GM12878 (cell line): ENCODE results near the gene ADAMTSL1. TPM values are rescaled to one million over a fixed set of nuclear protein-coding genes. Genes with fewer than 3 reads are reported as not detected.

Source experiments
- ATAC-seq: fragments of 200-7000 bp; cut with Tn5 transposase; 3 replicates; pipeline ENCODE4 v1.9.1; 2020; ENCODE audit warnings: mild to moderate bottlenecking, moderate library complexity
- BruUV-seq: library from RNA; stranded (reverse); fragments of 400-500 nt; replicated peaks from 2 replicates; lab custom pipeline; 2021; lab: Mats Ljungman, UMichigan
- CTCF ChIA-PET: fragments of 300-600 bp; sonication (Branson Sonifier 250); formaldehyde crosslinking; extraction: SDS; loops from one replicate; lab custom pipeline; 2021; ENCODE audit warnings: inconsistent platforms; lab: Yijun Ruan, JAX
- POLR2A ChIA-PET: fragments of 350-600 bp; formaldehyde crosslinking; extraction: SDS; loops from one replicate; lab custom pipeline; 2021; ENCODE audit warnings: inconsistent platforms; lab: Charles Lee
- RAD21 ChIA-PET: fragments of 300-600 bp; sonication (Branson Sonifier 250); formaldehyde crosslinking; loops from one replicate; lab custom pipeline; 2023; ENCODE audit warnings: antibody characterized with exemption; ENCODE audit not compliant: unreplicated experiment; lab: Charles Lee
- SMC1A ChIA-PET: fragments of 300-600 bp; sonication (Branson Sonifier 250); formaldehyde crosslinking; loops from one replicate; lab custom pipeline; 2023; ENCODE audit not compliant: unreplicated experiment, uncharacterized antibody; lab: Charles Lee
- DNase-seq: peaks from one replicate; pipeline ENCODE4 v3.0.0-alpha.2; 2011; ENCODE audit warnings: low read depth, low spot score
- FAIRE-seq: peaks from 3 replicates; lab custom pipeline; 2011; peaks lifted over from hg19 to GRCh38; lab: Jason Lieb, UNC
- H2AFZ ChIP-seq: 2 replicates; pipeline ENCODE4 v1.6.0; 2011; ENCODE audit warnings: low read depth, low read length, control low read depth; ENCODE audit not compliant: control insufficient read depth
- H3K27ac ChIP-seq: 2 replicates; pipeline ENCODE4 v1.5.1; 2011; ENCODE audit warnings: control low read depth; ENCODE audit not compliant: control insufficient read depth, insufficient read depth
- H3K27me3 ChIP-seq, 2 experiments: replicated peaks in 1 of 2; 2 replicates each; pipeline versions ENCODE4 v1.6.0 to v1.6.1; 2011; ENCODE audit warnings: low read length in 1 of 2; ENCODE audit not compliant: control insufficient read depth in 2 of 2, insufficient read depth in 2 of 2
- H3K36me3 ChIP-seq, 2 experiments: 2 replicates each; pipeline ENCODE4 v1.5.1; 2011; ENCODE audit warnings: low read length in 1 of 2; ENCODE audit not compliant: control insufficient read depth in 2 of 2, insufficient read depth in 2 of 2
- H3K4me1 ChIP-seq: 2 replicates; pipeline ENCODE4 v1.6.1; 2011; ENCODE audit warnings: mild to moderate bottlenecking, low read length, moderate library complexity, mixed read lengths; ENCODE audit not compliant: control insufficient read depth, insufficient read depth
- H3K4me2 ChIP-seq: 2 replicates; pipeline ENCODE4 v1.6.0; 2011; ENCODE audit warnings: control low read depth; ENCODE audit not compliant: control insufficient read depth, insufficient read depth
- H3K4me3 ChIP-seq: fragments of 200-600 bp; sonication (generic); 2 replicates; pipeline ENCODE4 v1.5.1; 2016
- H3K79me2 ChIP-seq: 2 replicates; pipeline ENCODE4 v1.6.0; 2011; ENCODE audit warnings: low read length; ENCODE audit not compliant: control insufficient read depth, insufficient read depth
- H3K9ac ChIP-seq: 2 replicates; pipeline ENCODE4 v1.8.0; 2011; ENCODE audit warnings: low read length, control low read depth, mixed read lengths; ENCODE audit not compliant: control insufficient read depth, insufficient read depth
- H3K9me3 ChIP-seq: replicated peaks from 3 replicates; pipeline ENCODE4 v1.5.1; 2011; ENCODE audit warnings: mild to moderate bottlenecking, low read length; ENCODE audit not compliant: control insufficient read depth, insufficient read depth
- H4K20me1 ChIP-seq: 2 replicates; pipeline ENCODE4 v1.6.0; 2011; ENCODE audit not compliant: control insufficient read depth, insufficient read depth
- CREB1 ChIP-seq: IDR thresholded peaks from 2 replicates; pipeline ENCODE4 v1.6.1; 2012; ENCODE audit warnings: low read depth, mild to moderate bottlenecking, inconsistent platforms
- ETV6 ChIP-seq, 2 experiments: fragments of 450-650 bp in 1 of 2; IDR thresholded peaks in 1 of 2; conservative IDR thresholded peaks in 1 of 2; 2 replicates each; pipeline ENCODE4 v1.6.1; 2014; ENCODE audit warnings: antibody characterized with exemption in 1 of 2, borderline replicate concordance in 1 of 2, low read depth in 1 of 2, mild to moderate bottlenecking in 1 of 2, moderate library complexity in 1 of 2
- GABPA ChIP-seq: IDR thresholded peaks from 2 replicates; pipeline ENCODE4 v1.6.1; 2014; ENCODE audit warnings: antibody characterized with exemption, low read depth, mild to moderate bottlenecking, inconsistent platforms
- RB1 ChIP-seq: fragments of 450-650 bp; formaldehyde crosslinking; IDR thresholded peaks from 2 replicates; pipeline ENCODE4 v1.6.1; 2017; ENCODE audit warnings: mild to moderate bottlenecking, borderline replicate concordance
- SKIL ChIP-seq: fragments of 450-650 bp; IDR thresholded peaks from 2 replicates; pipeline ENCODE4 v1.6.1; 2017; ENCODE audit warnings: mild to moderate bottlenecking, low read depth, inconsistent platforms; ENCODE audit not compliant: poor library complexity, severe bottlenecking
- SMARCA5 ChIP-seq: fragments of 450-650 bp; IDR thresholded peaks from 2 replicates; pipeline ENCODE4 v1.6.1; 2017; ENCODE audit warnings: mild to moderate bottlenecking
- SP1 ChIP-seq: IDR thresholded peaks from one replicate; pipeline ENCODE4 v1.6.1; 2011; ENCODE audit warnings: low read depth, low read length
- ZBTB33 ChIP-seq: fragments of 450-650 bp; IDR thresholded peaks from 2 replicates; pipeline ENCODE4 v1.6.1; 2017; ENCODE audit warnings: mild to moderate bottlenecking
- WGBS: methylation state at CpG from one replicate; pipeline ENCODE4 v1.1.6; 2016; ENCODE audit warnings: low lambda C conversion rate; ENCODE audit not compliant: insufficient replicate concordance, insufficient coverage; ENCODE audit errors: missing lambda C conversion rate; 5-methylcytosine and 5-hydroxymethylcytosine counted together
- in situ Hi-C: fragments of 300-500 bp; cut with MboI; formaldehyde crosslinking; loops from 9 replicates; pipeline ENCODE4 v1.14.3; 2018; ENCODE audit warnings: mixed read lengths
- intact Hi-C: fragments of 100-400 bp; cut with micrococcal nuclease; formaldehyde crosslinking; loops from one replicate; pipeline ENCODE4 v1.14.2; 2022; ENCODE audit not compliant: unreplicated experiment
- polyA plus RNA-seq, 11 experiments: library from polyadenylated mRNA; depleted of rRNA in 4 of 11; unstranded in 6 of 11; stranded (reverse) in 5 of 11; fragments of >200 nt; fragmentation: Nextera tagmentation in 4 of 11; fragmentation: Illumina TruSeq in 1 of 11; extraction: Ambion mirVana in 4 of 11; extraction: Trizol in 1 of 11; gene quantifications; 1 replicate in 1 of 11; 2 replicates in 10 of 11; pipeline versions ENCODE4 v1.2.1 to v1.2.3, GENCODE V29; 2011 to 2016; ENCODE audit warnings: inconsistent platforms in 2 of 11, missing spikeins in 2 of 11, low read depth in 1 of 11
- total RNA-seq, 4 experiments: library from RNA; depleted of rRNA in 3 of 4; stranded (reverse); fragments of >200 nt in 3 of 4; fragmentation: Illumina TruSeq in 1 of 4; extraction: Trizol in 1 of 4; gene quantifications; 2 replicates each; pipeline versions ENCODE4 v1.2.1 to v1.2.3, GENCODE V29; 2013 to 2021
- TF ChIP-seq, protein P1 (sequence below): fragments of 450-650 bp; IDR thresholded peaks from 2 replicates; pipeline ENCODE4 v1.6.1; 2016; ENCODE audit warnings: mild to moderate bottlenecking

The ADAMTSL1 gene
- total and polyA plus RNA-seq, 10 of the 15 experiments (the other 5 are each of a cell fraction or from before 2014, with no cell fraction given), result 0.01 to 0.10 (median 0.07) TPM; not detected in 6

DNA sequence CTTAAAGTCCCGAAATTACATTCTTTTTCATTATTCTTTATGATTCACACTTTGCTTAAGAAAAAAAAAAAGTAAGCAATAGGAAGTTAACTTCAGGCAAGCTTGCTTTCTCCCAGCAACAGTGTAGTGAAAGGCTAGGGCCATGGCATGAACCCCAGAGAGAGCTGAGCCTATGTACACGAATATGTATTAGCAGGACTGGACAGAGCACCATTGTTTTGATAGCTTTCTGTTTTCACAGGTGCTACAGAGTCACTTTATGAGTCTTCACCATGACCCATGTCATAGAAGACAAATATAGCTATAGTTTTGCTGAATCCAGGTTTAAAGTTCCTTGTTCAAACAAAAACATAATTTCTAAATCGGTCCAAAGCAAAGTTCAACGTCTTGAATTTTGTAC lies 199.2 kb downstream of the ADAMTSL1 start (continued):
- TF ChIP-seq, protein P1, sequence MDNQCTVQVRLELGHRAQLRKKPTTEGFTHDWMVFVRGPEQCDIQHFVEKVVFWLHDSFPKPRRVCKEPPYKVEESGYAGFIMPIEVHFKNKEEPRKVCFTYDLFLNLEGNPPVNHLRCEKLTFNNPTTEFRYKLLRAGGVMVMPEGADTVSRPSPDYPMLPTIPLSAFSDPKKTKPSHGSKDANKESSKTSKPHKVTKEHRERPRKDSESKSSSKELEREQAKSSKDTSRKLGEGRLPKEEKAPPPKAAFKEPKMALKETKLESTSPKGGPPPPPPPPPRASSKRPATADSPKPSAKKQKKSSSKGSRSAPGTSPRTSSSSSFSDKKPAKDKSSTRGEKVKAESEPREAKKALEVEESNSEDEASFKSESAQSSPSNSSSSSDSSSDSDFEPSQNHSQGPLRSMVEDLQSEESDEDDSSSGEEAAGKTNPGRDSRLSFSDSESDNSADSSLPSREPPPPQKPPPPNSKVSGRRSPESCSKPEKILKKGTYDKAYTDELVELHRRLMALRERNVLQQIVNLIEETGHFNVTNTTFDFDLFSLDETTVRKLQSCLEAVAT, result no peak

DNA sequence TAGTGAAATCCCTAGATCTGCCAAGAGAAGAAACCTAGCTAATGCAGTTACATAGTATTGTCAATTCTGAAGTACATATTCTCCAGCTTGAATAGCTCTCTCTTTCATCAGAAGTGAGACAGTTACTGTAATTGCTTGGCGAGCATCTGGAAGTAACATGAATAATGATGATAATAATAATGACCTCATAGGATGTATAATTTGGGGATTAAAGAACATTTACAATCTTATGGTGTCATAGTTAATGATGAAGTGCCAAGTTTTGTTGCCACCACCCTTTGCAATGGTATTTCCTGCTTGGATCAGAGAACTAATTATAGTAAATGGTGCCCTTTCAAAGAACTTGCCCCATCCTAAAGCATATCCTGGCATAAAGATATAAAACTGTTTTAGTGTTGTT lies 201.4 kb downstream of the ADAMTSL1 start:
- no TSS peak for BruUV-seq
- CTCF ChIA-PET, result interaction anchor here (0.6 kb wide), 1 partner anchor 116 kb away, joined by 3 read pairs; no protein-coding TSS in a partner anchor
- ATAC-seq (no peak), FAIRE-seq (no peak), DNase-seq (no peak)
- Histone ChIP-seq H3K9ac (no peak overlapping the region), H3K79me2 (no peaks in the 10 kb centered on the region), H2AFZ (no peak overlapping the region), H3K4me1 (no peaks in the 10 kb centered on the region), H4K20me1 (no peaks in the 10 kb centered on the region), H3K4me3 (no peak overlapping the region), H3K27me3 (no peaks in the 10 kb centered on the region), H3K27ac (no peak overlapping the region), H3K4me2 (no peak overlapping the region), H3K36me3 (no peaks in the 10 kb centered on the region), H3K9me3 (no peaks in the 10 kb centered on the region)
- SMC1A ChIA-PET, result interaction anchor here (0.7 kb wide), 1 partner anchor 10 kb away, joined by 4 read pairs; no protein-coding TSS in a partner anchor
- WGBS, result 37% methylated on average over 1 of the region's 1 CpG
- intact Hi-C loops, result no loop called here
- in situ Hi-C loops, result no loop called here
- RAD21 ChIA-PET, result no interaction called here
- POLR2A ChIA-PET, result no interaction called here
- TF ChIP-seq SP1 (no peak), CREB1 (no peak), RB1 (no peak), ZBTB33 (no peak), SMARCA5 (no peak), GABPA (no peak), ETV6 (conservative IDR thresholded peaks at IDR 0.05 in 1 of 2, IDR thresholded peaks at IDR 0.05 in 1 of 2; ENCODE audit: borderline replicate concordance in 1 of 2, low read depth in 1 of 2) (no peak), SKIL (no peak)
